ENCODE measurements around the gene PHLPP1. TPM values are rescaled to one million over a fixed set of nuclear protein-coding genes. Genes with fewer than 3 reads are reported as not detected.

PHLPP1 gene
- total RNA-seq, 2 experiments from 2014 or later, result 9.0 to 12.4 TPM

DNA sequence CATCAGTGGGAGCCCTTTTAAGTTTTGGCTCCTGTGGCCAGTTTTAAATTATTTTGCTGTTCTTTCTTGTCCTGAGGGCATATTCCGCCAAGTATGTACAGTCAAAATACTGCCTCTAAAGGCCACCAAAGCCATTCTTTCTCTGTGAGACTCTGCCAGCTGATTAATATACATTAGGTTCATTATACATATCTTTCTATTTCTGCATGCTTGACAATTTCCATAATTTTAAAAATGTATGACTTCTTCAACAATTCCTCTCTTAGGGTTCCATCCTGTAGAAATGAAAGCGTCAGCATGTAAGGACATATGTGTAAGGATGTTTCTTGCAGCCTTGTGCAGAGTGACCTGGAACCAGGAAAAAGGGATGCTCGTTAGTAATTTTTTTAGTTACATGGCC lies 291.9 kb downstream of the PHLPP1 start:
- no peaks in the 10 kb centered on the region for H3K9me3 ChIP-seq (ENCODE audit: low read length)
- ChIA-PET CTCF (ENCODE audit: unreplicated experiment) (no interaction called here), POLR2A (interaction anchor here (0.7 kb wide), 1 partner anchor 300 kb away, joined by 3 read pairs; no protein-coding TSS in a partner anchor)
- no peak overlapping the region for H3K4me2 ChIP-seq (ENCODE audit: low read length)
- H3K27ac ChIP-seq (ENCODE audit: low read depth, low read length, poor library complexity, severe bottlenecking), result no peak overlapping the region
- H3K4me3 ChIP-seq (ENCODE audit: low read depth, low read length, poor library complexity, severe bottlenecking), result no peak overlapping the region
- no peak overlapping the region for H2AFZ ChIP-seq (ENCODE audit: low read length)
- no TSS peak for BruUV-seq (replicated peaks)
- no peaks in the 10 kb centered on the region for H3K4me1 ChIP-seq (ENCODE audit: insufficient read depth, low read length, poor library complexity, severe bottlenecking)
- H3K36me3 ChIP-seq (ENCODE audit: insufficient read depth, low read length), result no peaks in the 10 kb centered on the region
- intact Hi-C loops (cut with micrococcal nuclease; ENCODE audit: unreplicated experiment), result no loop called here
- no peaks in the 10 kb centered on the region for H3K79me2 ChIP-seq (ENCODE audit: insufficient read depth, low read depth, low read length)
- H3K9me2 ChIP-seq (ENCODE audit: insufficient read depth, low read length), result no peaks in the 10 kb centered on the region
- DNase-seq (ENCODE audit: low spot score), result no peak
- no peak for TF ChIP-seq EZH2phosphoT487 (IDR thresholded peaks at IDR 0.05; ENCODE audit: borderline replicate concordance, low read depth, low read length)
- TF ChIP-seq, protein P1, sequence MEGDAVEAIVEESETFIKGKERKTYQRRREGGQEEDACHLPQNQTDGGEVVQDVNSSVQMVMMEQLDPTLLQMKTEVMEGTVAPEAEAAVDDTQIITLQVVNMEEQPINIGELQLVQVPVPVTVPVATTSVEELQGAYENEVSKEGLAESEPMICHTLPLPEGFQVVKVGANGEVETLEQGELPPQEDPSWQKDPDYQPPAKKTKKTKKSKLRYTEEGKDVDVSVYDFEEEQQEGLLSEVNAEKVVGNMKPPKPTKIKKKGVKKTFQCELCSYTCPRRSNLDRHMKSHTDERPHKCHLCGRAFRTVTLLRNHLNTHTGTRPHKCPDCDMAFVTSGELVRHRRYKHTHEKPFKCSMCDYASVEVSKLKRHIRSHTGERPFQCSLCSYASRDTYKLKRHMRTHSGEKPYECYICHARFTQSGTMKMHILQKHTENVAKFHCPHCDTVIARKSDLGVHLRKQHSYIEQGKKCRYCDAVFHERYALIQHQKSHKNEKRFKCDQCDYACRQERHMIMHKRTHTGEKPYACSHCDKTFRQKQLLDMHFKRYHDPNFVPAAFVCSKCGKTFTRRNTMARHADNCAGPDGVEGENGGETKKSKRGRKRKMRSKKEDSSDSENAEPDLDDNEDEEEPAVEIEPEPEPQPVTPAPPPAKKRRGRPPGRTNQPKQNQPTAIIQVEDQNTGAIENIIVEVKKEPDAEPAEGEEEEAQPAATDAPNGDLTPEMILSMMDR (conservative IDR thresholded peaks at IDR 0.05; ENCODE audit: low read length), result no peak
- no peaks in the 10 kb centered on the region for H4K20me1 ChIP-seq (ENCODE audit: insufficient read depth, low read length)

DNA sequence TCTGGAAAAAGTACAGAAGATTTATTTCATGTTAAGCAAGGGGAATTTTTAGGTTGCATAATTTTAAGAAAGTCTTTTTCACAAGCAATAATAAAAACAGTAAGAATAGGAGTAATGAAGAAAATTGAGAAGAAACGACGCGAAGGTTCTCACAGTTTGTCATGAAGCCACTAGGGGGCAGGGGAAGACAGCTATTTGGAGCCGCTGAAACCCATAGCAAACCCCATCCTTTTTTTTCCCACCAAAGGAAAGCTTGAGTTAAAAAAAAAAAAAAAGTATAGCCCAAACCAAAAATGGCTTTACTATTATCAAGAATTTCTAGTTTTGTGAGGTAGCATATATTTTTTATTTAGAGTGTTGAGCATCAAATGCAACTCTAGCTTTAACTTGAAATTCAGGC lies 300.9 kb downstream of the PHLPP1 start:
- POLR2A ChIA-PET, result no interaction called here
- BruUV-seq (replicated peaks), result no TSS peak

DNA sequence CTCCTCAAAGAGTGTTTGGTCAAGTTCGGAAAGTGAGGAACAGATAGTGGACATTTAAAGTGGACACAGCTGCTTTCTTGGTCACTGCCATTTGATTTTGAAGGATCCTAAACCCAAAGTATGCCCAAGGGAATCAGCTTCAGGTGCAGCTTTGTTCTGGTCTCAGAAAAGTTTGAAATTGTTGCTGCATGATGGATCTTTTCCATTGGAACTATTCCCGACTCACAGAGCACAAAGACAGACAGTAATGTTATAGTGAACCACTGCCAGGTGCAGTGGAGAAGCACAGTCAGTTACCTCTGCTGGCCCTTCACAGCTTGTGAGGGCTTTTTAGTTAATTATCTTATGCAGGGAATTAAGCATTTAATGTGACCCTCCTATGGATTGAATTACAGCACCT lies 301.7 kb downstream of the PHLPP1 start:
- Histone ChIP-seq H3K4me2 (ENCODE audit: low read length) (no peak overlapping the region), H3K9me2 (ENCODE audit: insufficient read depth, low read length) (no peaks in the 10 kb centered on the region), H3K79me2 (ENCODE audit: insufficient read depth, low read depth, low read length) (no peaks in the 10 kb centered on the region), H3K9me3 (ENCODE audit: low read length) (no peaks in the 10 kb centered on the region), H2AFZ (ENCODE audit: low read length) (no peak overlapping the region), H3K4me1 (ENCODE audit: insufficient read depth, low read length, poor library complexity, severe bottlenecking) (no peaks in the 10 kb centered on the region), H3K4me3 (ENCODE audit: low read depth, low read length, poor library complexity, severe bottlenecking) (no peak overlapping the region), H3K27ac (ENCODE audit: low read depth, low read length, poor library complexity, severe bottlenecking) (no peak overlapping the region), H3K36me3 (ENCODE audit: insufficient read depth, low read length) (no peaks in the 10 kb centered on the region), H4K20me1 (ENCODE audit: insufficient read depth, low read length) (no peaks in the 10 kb centered on the region)
- ChIA-PET POLR2A (no interaction called here), CTCF (ENCODE audit: unreplicated experiment) (interaction anchor here (1.0 kb wide), 1 partner anchor 425 kb away, joined by 3 read pairs; no protein-coding TSS in a partner anchor)
- intact Hi-C loops (cut with micrococcal nuclease; ENCODE audit: unreplicated experiment), result loop anchor here (5.0 kb wide), 2 partner anchors 325 to 420 kb away; no protein-coding TSS in a partner anchor
- no peak for TF ChIP-seq EZH2phosphoT487 (IDR thresholded peaks at IDR 0.05; ENCODE audit: borderline replicate concordance, low read depth, low read length)
- TF ChIP-seq, protein P1 (conservative IDR thresholded peaks at IDR 0.05; ENCODE audit: low read length), result no peak
- BruUV-seq (replicated peaks), result no TSS peak
- DNase-seq (ENCODE audit: low spot score), result no peak

More for the DNA sequence above, 300.9 kb downstream of the PHLPP1 start:
- Histone ChIP-seq H4K20me1 (ENCODE audit: insufficient read depth, low read length) (no peaks in the 10 kb centered on the region), H3K4me1 (ENCODE audit: insufficient read depth, low read length, poor library complexity, severe bottlenecking) (no peaks in the 10 kb centered on the region), H3K4me2 (ENCODE audit: low read length) (no peak overlapping the region), H3K27ac (ENCODE audit: low read depth, low read length, poor library complexity, severe bottlenecking) (no peak overlapping the region), H2AFZ (ENCODE audit: low read length) (no peak overlapping the region), H3K9me2 (ENCODE audit: insufficient read depth, low read length) (no peaks in the 10 kb centered on the region), H3K4me3 (ENCODE audit: low read depth, low read length, poor library complexity, severe bottlenecking) (no peak overlapping the region), H3K9me3 (ENCODE audit: low read length) (no peaks in the 10 kb centered on the region), H3K36me3 (ENCODE audit: insufficient read depth, low read length) (no peaks in the 10 kb centered on the region), H3K79me2 (ENCODE audit: insufficient read depth, low read depth, low read length) (no peaks in the 10 kb centered on the region)
- CTCF ChIA-PET (ENCODE audit: unreplicated experiment), result interaction anchor here (1.0 kb wide), 1 partner anchor 426 kb away, joined by 3 read pairs; no protein-coding TSS in a partner anchor
- intact Hi-C loops (cut with micrococcal nuclease; ENCODE audit: unreplicated experiment), result loop anchor here (1.0 to 5.0 kb wide), 3 partner anchors 307 to 421 kb away; no protein-coding TSS in a partner anchor
- peak; percentile 39 for DNase-seq (ENCODE audit: low spot score)
- TF ChIP-seq, protein P1 (conservative IDR thresholded peaks at IDR 0.05; ENCODE audit: low read length), result peak; percentile 76
- TF ChIP-seq EZH2phosphoT487 (IDR thresholded peaks at IDR 0.05; ENCODE audit: borderline replicate concordance, low read depth, low read length), result no peak

Measured in OCI-LY7 (cell line).